Measurements from ENCODE around the gene CARD10.

Gene CARD10

GRCh38 chr22:37440875-37441274 lies 78.3 kb downstream of the CARD10 start:
- no peak overlapping the region for H2AFZ ChIP-seq (ENCODE audit: low read depth, low read length)
- H3K4me2 ChIP-seq (ENCODE audit: low read length), result no peak overlapping the region
- H3K9me3 ChIP-seq (ENCODE audit: insufficient read depth, low read length), result no peaks in the 10 kb centered on the region
- H3K79me2 ChIP-seq (ENCODE audit: low read length), result no peaks in the 10 kb centered on the region
- H3K27ac ChIP-seq (ENCODE audit: low read length), result no peak overlapping the region
- no peaks in the 10 kb centered on the region for H3K4me1 ChIP-seq (ENCODE audit: low read length)
- no peak overlapping the region for H3K4me3 ChIP-seq (ENCODE audit: low read length)
- H4K20me1 ChIP-seq (ENCODE audit: insufficient read depth, low read length), result no peaks in the 10 kb centered on the region
- no peak overlapping the region for H3K9ac ChIP-seq (ENCODE audit: low read length)
- H3K27me3 ChIP-seq (ENCODE audit: low read depth, low read length), result peaks cover 46% of the 10 kb centered on the region
- H3K36me3 ChIP-seq (replicated peaks; ENCODE audit: low read depth, low read length), result no peaks in the 10 kb centered on the region
- no peak for TF ChIP-seq EZH2phosphoT487 (IDR thresholded peaks at IDR 0.05; ENCODE audit: low read depth)
- TF ChIP-seq, protein P1, sequence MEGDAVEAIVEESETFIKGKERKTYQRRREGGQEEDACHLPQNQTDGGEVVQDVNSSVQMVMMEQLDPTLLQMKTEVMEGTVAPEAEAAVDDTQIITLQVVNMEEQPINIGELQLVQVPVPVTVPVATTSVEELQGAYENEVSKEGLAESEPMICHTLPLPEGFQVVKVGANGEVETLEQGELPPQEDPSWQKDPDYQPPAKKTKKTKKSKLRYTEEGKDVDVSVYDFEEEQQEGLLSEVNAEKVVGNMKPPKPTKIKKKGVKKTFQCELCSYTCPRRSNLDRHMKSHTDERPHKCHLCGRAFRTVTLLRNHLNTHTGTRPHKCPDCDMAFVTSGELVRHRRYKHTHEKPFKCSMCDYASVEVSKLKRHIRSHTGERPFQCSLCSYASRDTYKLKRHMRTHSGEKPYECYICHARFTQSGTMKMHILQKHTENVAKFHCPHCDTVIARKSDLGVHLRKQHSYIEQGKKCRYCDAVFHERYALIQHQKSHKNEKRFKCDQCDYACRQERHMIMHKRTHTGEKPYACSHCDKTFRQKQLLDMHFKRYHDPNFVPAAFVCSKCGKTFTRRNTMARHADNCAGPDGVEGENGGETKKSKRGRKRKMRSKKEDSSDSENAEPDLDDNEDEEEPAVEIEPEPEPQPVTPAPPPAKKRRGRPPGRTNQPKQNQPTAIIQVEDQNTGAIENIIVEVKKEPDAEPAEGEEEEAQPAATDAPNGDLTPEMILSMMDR (IDR thresholded peaks at IDR 0.05; ENCODE audit: low read depth, low read length), result no peak
